Peyer's patch (tissue), 4 donors: ENCODE results near the gene PRICKLE1.

Experiments used
- CTCF ChIP-seq, 6 experiments: fragments of 450-650 bp in 4 of 6; fragments of 200-600 bp in 2 of 6; sonication (generic) in 1 of 6; IDR thresholded peaks; one replicate each; pipeline ENCODE4 v1.5.1; 2017 to 2019; ENCODE audit warnings: antibody characterized with exemption in 6 of 6, mild to moderate bottlenecking in 3 of 6, moderate library complexity in 1 of 6
- POLR2A ChIP-seq, 2 donors: fragments of 450-650 bp; IDR thresholded peaks; one replicate each; pipeline ENCODE4 v1.5.1; 2017; ENCODE audit warnings: antibody characterized with exemption in 2 of 2, mild to moderate bottlenecking in 2 of 2, moderate library complexity in 2 of 2

DNA sequence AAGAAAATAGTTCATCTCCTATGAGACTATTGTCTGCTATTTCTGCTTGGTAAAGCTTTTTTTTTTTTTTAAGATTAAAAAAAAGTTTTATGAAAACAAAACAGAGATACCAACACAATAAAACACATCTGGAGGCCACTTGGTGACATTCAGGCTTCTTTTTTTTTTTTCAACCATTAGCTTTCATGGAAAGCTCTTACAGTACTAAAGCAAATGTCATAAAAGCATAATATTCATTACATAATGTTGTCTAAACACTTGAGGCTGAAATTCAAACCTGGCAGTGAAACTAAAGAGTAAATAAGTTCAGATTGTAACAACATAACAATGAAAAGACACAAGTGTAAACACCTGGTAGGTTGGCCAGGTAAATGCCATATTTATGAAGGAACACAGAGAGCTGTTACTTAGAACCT is 14.7 kb downstream of the PRICKLE1 start:
- TF ChIP-seq POLR2A (IDR thresholded peaks at IDR 0.05) (no peak), CTCF (IDR thresholded peaks at IDR 0.05) (no peak)
